BJ (cell line): ENCODE measurements around the gene RCOR1. TPM values are rescaled to one million over a fixed set of nuclear protein-coding genes. Genes with fewer than 3 reads are reported as not detected.

Experiments used
- CTCF ChIA-PET: fragments of 350-600 bp; formaldehyde crosslinking; extraction: SDS; loops from one replicate; lab custom pipeline; 2021; ENCODE audit warnings: antibody characterized with exemption, inconsistent platforms; lab: Yijun Ruan, JAX
- POLR2A ChIA-PET: fragments of 300-600 bp; sonication (Branson Sonifier 250); formaldehyde crosslinking; extraction: SDS; loops from one replicate; lab custom pipeline; 2021; ENCODE audit warnings: antibody characterized with exemption; lab: Charles Lee
- DNase-seq: peaks from one replicate; pipeline ENCODE4 v3.0.0-alpha.2; 2011; ENCODE audit warnings: low read depth
- H3K27me3 ChIP-seq: 2 replicates; pipeline ENCODE4 v1.6.0; 2011; ENCODE audit warnings: low read length; ENCODE audit not compliant: control insufficient read depth, insufficient read depth
- H3K36me3 ChIP-seq: 2 replicates; pipeline ENCODE4 v1.5.1; 2011; ENCODE audit warnings: low read length; ENCODE audit not compliant: control insufficient read depth, insufficient read depth
- H3K4me3 ChIP-seq: 2 replicates; pipeline ENCODE4 v1.5.1; 2011; ENCODE audit warnings: low read depth, mild to moderate bottlenecking, control low read depth, low read length
- polyA plus RNA-seq: library from polyadenylated mRNA; depleted of rRNA; stranded (reverse); fragments of >200 nt; gene quantifications from 2 replicates; pipeline ENCODE4 v1.2.3, GENCODE V29; 2011
- TF ChIP-seq, protein P1 (sequence below): IDR thresholded peaks from 2 replicates; pipeline ENCODE4 v1.5.1; 2011; ENCODE audit warnings: low read depth, mild to moderate bottlenecking, control low read depth, inconsistent platforms, low read length, moderate library complexity; ENCODE audit not compliant: insufficient read depth

RCOR1 gene
- polyA plus RNA-seq, 1 experiment, result 7.9 TPM

DNA sequence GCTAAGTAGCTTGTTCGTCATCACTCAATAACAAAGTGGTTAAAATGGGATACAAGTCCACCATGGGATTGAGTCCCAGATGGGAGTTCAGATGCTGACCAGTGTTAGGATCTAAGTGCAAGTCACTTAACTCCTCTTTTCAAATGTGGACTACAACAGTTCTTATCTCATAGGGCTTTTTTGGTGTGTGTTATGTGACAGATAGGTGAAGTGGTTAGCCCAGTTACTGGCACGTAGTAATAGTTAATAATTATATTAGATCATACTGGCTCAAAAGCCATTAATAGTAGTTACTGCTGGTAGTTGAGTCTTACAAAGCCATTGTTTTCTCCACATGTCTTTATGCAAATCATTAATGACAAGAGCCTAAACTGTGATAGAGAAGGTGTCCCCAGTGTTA, 73.2 kb downstream of the RCOR1 start:
- H3K36me3 ChIP-seq, result no peaks in the 10 kb centered on the region
- no peak for DNase-seq
- CTCF ChIA-PET, result no interaction called here
- H3K4me3 ChIP-seq, result no peak overlapping the region
- H3K27me3 ChIP-seq, result no peaks in the 10 kb centered on the region
- TF ChIP-seq, protein P1, sequence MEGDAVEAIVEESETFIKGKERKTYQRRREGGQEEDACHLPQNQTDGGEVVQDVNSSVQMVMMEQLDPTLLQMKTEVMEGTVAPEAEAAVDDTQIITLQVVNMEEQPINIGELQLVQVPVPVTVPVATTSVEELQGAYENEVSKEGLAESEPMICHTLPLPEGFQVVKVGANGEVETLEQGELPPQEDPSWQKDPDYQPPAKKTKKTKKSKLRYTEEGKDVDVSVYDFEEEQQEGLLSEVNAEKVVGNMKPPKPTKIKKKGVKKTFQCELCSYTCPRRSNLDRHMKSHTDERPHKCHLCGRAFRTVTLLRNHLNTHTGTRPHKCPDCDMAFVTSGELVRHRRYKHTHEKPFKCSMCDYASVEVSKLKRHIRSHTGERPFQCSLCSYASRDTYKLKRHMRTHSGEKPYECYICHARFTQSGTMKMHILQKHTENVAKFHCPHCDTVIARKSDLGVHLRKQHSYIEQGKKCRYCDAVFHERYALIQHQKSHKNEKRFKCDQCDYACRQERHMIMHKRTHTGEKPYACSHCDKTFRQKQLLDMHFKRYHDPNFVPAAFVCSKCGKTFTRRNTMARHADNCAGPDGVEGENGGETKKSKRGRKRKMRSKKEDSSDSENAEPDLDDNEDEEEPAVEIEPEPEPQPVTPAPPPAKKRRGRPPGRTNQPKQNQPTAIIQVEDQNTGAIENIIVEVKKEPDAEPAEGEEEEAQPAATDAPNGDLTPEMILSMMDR, result no peak
- POLR2A ChIA-PET, result no interaction called here

DNA sequence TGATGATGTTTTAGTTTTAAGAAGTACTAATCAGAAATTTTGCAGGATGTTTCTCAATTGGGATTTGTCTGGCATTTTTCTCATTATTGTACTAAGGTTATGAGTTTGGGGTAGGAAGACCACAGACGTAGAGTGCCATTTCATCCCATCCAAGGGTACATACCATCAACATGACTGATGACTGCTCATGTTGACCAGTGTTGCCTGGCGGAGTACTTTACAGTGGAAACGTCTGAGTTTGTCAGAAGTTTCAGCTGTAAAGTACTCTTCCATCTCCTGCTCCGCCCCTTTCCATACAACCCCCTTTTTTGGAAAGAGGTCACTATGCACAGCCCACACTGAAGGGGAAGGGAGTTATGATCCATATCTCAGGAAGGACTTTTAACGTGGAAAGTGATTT, 74.2 kb downstream of the RCOR1 start:
- POLR2A ChIA-PET, result no interaction called here
- CTCF ChIA-PET, result no interaction called here
- TF ChIP-seq, protein P1, result no peak
- no peak for DNase-seq
- H3K36me3 ChIP-seq, result no peaks in the 10 kb centered on the region
- H3K4me3 ChIP-seq, result no peak overlapping the region
- no peaks in the 10 kb centered on the region for H3K27me3 ChIP-seq

DNA sequence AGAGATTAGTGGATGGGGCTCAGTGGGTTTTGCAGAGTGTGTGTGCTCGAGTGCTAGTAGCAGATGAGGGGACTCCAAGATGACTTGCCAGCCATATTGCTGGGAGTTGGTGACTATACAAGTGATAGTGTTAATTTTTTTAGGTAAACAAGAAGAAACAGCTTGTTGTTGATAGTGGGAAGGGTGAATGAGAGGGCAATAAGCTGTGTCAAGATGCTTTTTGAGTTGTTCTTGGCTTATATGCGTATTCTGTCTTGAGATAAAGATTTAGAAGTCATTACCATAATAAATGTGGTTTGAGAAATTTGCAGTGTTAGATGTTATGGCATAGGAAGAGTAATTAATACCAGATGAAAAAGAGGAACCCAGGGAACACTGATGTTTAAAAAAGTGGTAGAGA, 75.3 kb downstream of the RCOR1 start:
- TF ChIP-seq, protein P1, result no peak
- DNase-seq, result no peak
- no peaks in the 10 kb centered on the region for H3K27me3 ChIP-seq
- POLR2A ChIA-PET, result no interaction called here
- no peaks in the 10 kb centered on the region for H3K36me3 ChIP-seq
- H3K4me3 ChIP-seq, result no peak overlapping the region
- CTCF ChIA-PET, result no interaction called here

DNA sequence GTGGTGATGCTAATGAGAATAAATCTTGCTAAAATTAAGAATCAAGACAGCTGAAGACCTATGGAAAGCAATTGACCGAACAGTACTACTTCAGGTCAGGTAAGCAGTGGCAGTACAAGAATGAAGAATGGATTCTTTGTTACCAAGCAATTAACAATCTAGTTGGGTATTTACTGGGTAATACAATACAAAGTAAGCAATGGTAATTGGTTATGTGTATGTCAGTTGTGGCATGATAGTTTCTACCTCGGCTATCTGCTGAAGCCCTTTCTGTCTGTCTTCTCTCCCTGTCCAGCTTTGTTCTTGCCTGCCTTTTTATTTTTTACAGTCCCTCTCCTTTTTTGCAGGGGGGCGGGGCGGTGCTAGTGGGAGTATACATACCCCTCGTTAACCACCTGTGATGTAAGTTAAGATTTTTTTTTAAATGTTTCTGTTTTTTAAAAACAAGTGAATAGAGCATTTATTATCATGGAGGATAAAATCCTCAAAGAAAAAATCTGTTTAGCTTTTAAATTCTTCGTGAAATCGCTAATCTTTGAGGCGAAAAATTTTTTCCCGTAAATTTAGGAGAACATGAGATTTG, 75.9 kb downstream of the RCOR1 start:
- Histone ChIP-seq H3K4me3 (no peak overlapping the region), H3K36me3 (no peaks in the 10 kb centered on the region), H3K27me3 (no peaks in the 10 kb centered on the region)
- ChIA-PET POLR2A (no interaction called here), CTCF (no interaction called here)
- no peak for DNase-seq
- TF ChIP-seq, protein P1, result no peak

DNA sequence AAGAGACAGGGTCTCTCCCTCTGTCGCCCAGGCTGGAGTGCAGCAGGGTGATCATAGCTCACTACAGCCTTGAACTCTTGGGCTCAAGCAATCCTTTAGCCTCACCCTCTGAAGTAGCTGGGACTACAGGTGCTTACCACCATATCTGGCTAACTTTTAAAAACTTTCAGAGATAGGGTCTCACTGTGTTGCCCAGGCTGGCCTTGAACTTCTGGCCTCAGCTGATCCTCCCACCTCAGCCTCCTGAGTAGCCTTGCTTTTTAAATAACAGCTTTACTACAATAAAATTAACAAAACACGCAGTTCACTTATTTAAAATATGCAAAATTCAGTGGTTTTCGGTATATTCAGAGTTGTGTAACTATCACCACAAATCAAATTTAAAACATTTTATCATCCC, 79.0 kb downstream of the RCOR1 start:
- DNase-seq, result no peak
- CTCF ChIA-PET, result interaction anchor here (1.3 kb wide), 1 partner anchor 17 kb away, joined by 4 read pairs; no protein-coding TSS in a partner anchor
- TF ChIP-seq, protein P1, result no peak
- Histone ChIP-seq H3K27me3 (no peaks in the 10 kb centered on the region), H3K36me3 (no peaks in the 10 kb centered on the region), H3K4me3 (no peak overlapping the region)
- POLR2A ChIA-PET, result no interaction called here
